Activated CD8-positive, alpha-beta T cell treated with anti-CD3 and anti-CD28 coated beads for 36 hours (primary cell): ENCODE results near the gene KRT5. TPM values are rescaled to one million over a fixed set of nuclear protein-coding genes. Genes with fewer than 3 reads are reported as not detected.

ENCODE experiments used
- ATAC-seq: fragments of 200-7000 bp; cut with Tn5 transposase; one replicate; pipeline ENCODE4 v1.10.0; 2021; ENCODE audit warnings: mild to moderate bottlenecking, moderate library complexity
- CTCF ChIA-PET: fragments of 350-600 bp; sonication (Branson Sonifier 250); formaldehyde crosslinking; loops from one replicate; lab custom pipeline; 2021; ENCODE audit warnings: antibody characterized with exemption; lab: Charles Lee
- POLR2A ChIA-PET: fragments of 350-600 bp; sonication (Branson Sonifier 250); formaldehyde crosslinking; loops from one replicate; lab custom pipeline; 2021; ENCODE audit warnings: antibody characterized with exemption; lab: Charles Lee
- DNase-seq: peaks from one replicate; pipeline ENCODE4 v3.0.0-alpha.2; 2020
- H3K27ac Mint-ChIP-seq: one replicate; pipeline ENCODE4 v1.8.0; 2021; ENCODE audit warnings: mild to moderate bottlenecking, mixed read lengths
- H3K27me3 Mint-ChIP-seq: one replicate; pipeline ENCODE4 v1.8.0; 2021; ENCODE audit warnings: mixed read lengths
- H3K36me3 Mint-ChIP-seq: one replicate; pipeline ENCODE4 v1.8.0; 2021; ENCODE audit warnings: low read depth, mixed read lengths
- H3K4me1 Mint-ChIP-seq: one replicate; pipeline ENCODE4 v1.8.0; 2021; ENCODE audit warnings: low read depth, mixed read lengths
- H3K4me3 Mint-ChIP-seq: one replicate; pipeline ENCODE4 v1.8.0; 2021; ENCODE audit warnings: mild to moderate bottlenecking, moderate library complexity, mixed read lengths
- H3K9me3 Mint-ChIP-seq: one replicate; pipeline ENCODE4 v1.8.0; 2021; ENCODE audit warnings: mixed read lengths
- CTCF ChIP-seq: fragments of 200-600 bp; IDR thresholded peaks from one replicate; pipeline ENCODE4 v1.8.0; 2022; ENCODE audit warnings: antibody characterized with exemption, mild to moderate bottlenecking
- intact Hi-C: fragments of 100-400 bp; cut with micrococcal nuclease; formaldehyde crosslinking; loops from one replicate; pipeline ENCODE4 v1.10.0; 2022
- total RNA-seq, 2 experiments: library from RNA; stranded (reverse); gene quantifications; one replicate each; pipeline ENCODE4 v1.2.3, GENCODE V29; 2021

KRT5 gene
- total RNA-seq, 2 experiments from 2014 or later: not detected

DNA sequence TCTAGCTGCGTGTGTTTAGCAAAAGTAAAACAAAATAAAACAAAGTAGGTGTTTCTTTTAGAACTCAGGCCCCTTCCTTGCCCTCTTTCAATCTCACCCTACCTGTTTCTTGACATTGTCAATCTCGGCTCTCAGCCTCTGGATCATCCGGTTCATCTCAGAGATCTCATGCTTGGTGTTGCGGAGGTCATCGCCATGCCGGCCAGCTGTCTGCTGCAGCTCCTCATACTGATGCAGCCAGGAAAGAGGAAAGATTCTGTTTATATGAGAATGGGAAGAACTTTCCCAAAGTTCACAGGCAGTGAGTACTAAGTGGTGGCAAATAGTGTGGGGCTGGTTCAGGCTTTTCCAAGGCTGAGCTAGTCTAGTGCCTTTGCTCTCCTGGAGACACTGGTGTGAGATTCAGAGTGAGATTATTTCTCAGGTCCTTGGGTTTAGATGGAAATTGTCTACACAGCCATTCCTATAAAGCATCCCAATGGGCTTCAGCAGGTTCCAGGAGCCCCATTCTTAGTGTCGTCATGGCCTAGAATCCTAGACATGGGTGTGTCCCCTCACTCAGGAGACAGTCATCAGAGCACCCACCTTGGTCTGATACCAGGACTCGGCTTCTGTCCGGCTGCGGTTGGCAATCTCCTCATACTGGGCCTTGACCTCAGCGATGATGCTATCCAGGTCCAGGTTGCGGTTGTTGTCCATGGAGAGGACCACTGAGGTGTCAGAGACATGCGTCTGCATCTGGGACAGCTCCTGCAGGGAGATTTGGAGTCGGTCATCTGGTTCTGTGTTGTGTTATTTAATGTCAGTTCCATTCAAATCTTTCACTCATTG is 3.0 kb downstream of the KRT5 start:
- POLR2A ChIA-PET: no interaction called here
- Mint-ChIP-seq H3K27ac (no peak overlapping the region), H3K4me1 (no peaks in the 10 kb centered on the region), H3K36me3 (no peaks in the 10 kb centered on the region), H3K4me3 (no peak overlapping the region), H3K27me3 (peaks cover 1% of the 10 kb centered on the region), H3K9me3 (no peaks in the 10 kb centered on the region)
- ATAC-seq: no peak
- no peak for TF ChIP-seq CTCF
- intact Hi-C loops: no loop called here
- DNase-seq: no peak
- CTCF ChIA-PET: no interaction called here

GRCh38 chr12:52515927-52516831 is 4.0 kb downstream of the KRT5 start:
- Mint-ChIP-seq H3K4me3 (no peak overlapping the region), H3K4me1 (no peaks in the 10 kb centered on the region), H3K36me3 (no peaks in the 10 kb centered on the region), H3K27ac (no peak overlapping the region), H3K27me3 (peaks cover 6% of the 10 kb centered on the region), H3K9me3 (peaks cover 6% of the 10 kb centered on the region)
- POLR2A ChIA-PET: no interaction called here
- intact Hi-C loops: no loop called here
- DNase-seq (no peak), ATAC-seq (no peak)
- TF ChIP-seq CTCF: no peak
- CTCF ChIA-PET: interaction anchor here (0.5 kb wide), 1 partner anchor 172 kb away, joined by 3 read pairs; no protein-coding TSS in a partner anchor

DNA sequence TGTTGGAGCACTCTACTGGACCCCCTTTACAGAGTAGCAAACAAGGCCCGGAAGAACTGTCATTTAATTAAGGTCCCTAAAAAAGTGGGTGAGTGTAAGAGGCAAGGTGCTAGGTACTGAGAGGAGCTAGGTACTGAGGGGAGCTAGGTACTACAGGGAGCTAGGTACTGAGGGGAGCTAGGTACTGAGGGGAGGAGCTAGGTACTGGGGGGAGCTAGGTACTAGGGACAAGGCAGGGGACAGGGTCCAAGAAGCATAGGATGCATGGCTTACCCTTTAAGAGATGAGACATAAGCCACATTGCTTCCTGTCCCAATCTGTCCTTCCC is 4.9 kb downstream of the KRT5 start:
- intact Hi-C loops: no loop called here
- no peak overlapping the region for H3K27ac Mint-ChIP-seq
- peaks cover 6% of the 10 kb centered on the region for H3K27me3 Mint-ChIP-seq
- DNase-seq (no peak), ATAC-seq (no peak)
- H3K4me3 Mint-ChIP-seq: no peak overlapping the region
- POLR2A ChIA-PET: no interaction called here
- peaks cover 6% of the 10 kb centered on the region for H3K9me3 Mint-ChIP-seq
- TF ChIP-seq CTCF: no peak
- no peaks in the 10 kb centered on the region for H3K36me3 Mint-ChIP-seq
- no peaks in the 10 kb centered on the region for H3K4me1 Mint-ChIP-seq
- CTCF ChIA-PET: no interaction called here

DNA sequence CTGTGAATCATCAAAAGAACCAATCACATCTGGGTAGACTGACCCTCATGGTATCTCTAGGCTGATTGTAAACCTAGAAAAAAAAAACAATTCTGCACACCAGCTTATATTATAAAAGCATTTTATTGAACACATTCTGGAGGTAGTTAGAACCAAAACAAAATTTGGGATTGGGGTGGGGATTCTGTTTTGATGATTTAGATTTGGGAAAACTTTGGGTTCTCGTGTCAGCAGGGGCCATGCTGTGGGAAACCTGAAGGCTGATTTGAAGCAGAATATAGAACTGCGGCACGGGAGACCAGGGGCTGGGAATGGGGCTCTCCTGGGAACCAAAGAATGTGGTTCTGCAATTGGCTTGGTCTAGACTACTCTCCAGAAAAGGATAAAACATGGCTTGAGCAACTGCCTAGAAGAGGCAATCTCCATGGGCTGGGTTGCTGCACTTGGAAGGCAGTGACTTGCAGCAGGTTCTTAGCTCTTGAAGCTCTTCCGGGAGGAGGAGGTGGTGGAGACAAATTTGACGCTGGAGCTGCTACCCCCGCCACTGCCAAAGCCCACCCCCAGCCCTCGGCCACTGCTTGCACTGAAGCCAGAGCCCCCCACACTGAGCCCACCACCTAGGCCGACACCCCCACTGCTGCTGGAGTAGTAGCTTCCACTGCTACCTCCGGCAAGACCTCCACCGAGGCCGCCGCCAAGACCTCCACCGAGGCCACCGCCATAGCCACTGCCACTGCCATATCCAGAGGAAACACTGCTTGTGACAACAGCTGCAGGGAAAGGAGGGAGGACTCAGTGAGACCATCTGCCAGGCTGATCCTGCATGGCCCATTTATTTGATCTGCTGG is 5.5 kb downstream of the KRT5 start:
- ATAC-seq (no peak), DNase-seq (no peak)
- no peak overlapping the region for H3K4me3 Mint-ChIP-seq
- H3K27me3 Mint-ChIP-seq: peaks cover 9% of the 10 kb centered on the region
- intact Hi-C loops: no loop called here
- H3K4me1 Mint-ChIP-seq: no peaks in the 10 kb centered on the region
- H3K27ac Mint-ChIP-seq: no peak overlapping the region
- ChIA-PET POLR2A (no interaction called here), CTCF (no interaction called here)
- no peak for TF ChIP-seq CTCF
- peaks cover 6% of the 10 kb centered on the region for H3K9me3 Mint-ChIP-seq
- no peaks in the 10 kb centered on the region for H3K36me3 Mint-ChIP-seq
